HG03520 (cell line): ENCODE results near the gene BICRAL.
"Not testable (repeated sequence)": the region's sequence is repeated elsewhere in the genome, so short reads cannot be mapped to it uniquely, and the experiment has no call there.

Experiments
- ATAC-seq: cut with Tn5 transposase; IDR thresholded peaks from one replicate; pipeline ENCODE4 v1.9.1; 2021; ENCODE audit warnings: mild to moderate bottlenecking, moderate library complexity; ENCODE audit not compliant: unreplicated experiment

The BICRAL gene

DNA sequence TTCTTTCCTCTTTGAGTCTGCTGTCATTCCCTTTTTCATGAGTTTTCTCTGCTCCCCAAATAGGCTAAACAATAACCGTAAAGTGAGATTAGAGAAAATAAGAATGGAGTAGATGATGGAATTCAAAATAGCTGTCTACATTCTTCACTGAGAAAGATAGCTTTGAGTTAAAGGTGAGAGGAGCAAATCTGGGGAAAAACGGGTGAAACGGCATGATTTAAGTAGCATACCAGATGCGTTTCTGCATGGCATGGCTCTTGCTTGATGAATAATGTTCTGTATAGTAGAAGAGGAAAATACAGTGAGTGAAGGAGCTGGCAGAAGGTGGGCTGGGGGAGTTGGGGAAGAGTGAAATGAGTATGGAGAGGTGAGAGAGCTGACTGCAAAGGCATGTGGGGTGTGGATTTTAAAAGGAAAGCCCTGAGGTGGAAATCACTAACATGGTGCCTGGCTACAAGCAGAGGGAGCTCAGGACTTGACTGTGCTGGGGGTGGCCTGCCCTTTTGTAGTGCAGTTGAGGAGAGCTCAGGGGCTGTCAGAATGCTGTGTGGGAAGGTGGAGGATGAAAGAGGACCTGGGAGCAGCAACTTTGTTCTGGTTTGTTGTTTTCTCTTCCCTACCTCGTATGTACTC lies 8.8 kb downstream of the BICRAL start:
- no peak for ATAC-seq

DNA sequence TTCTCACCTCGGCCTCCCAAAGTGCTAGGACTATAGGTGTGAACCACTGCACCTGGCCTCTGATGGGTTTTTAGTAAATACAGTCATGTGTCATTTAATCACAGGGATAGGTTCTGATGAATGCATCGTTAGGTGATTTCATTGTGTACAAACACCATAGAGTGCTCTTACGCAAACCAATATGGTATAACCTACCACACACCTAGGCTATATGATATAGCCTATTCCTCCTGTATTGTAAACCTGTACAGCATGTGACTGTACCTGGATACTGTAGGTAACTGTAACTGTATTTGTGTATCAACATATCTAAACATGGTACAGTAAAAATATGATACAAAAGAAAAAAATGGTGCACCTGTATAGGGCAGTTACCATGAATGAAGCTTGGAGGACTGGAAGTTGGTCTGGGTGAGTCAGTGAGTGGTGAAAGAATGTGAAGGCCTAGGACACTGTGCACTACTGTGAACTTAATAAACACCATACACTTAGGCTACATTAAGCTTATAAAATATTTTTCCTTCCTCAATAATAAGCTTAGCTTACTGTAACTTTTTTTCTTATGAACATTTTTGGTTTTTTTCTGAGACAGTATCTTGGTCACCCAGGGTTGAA lies 10.0 kb downstream of the BICRAL start:
- no peak for ATAC-seq

DNA sequence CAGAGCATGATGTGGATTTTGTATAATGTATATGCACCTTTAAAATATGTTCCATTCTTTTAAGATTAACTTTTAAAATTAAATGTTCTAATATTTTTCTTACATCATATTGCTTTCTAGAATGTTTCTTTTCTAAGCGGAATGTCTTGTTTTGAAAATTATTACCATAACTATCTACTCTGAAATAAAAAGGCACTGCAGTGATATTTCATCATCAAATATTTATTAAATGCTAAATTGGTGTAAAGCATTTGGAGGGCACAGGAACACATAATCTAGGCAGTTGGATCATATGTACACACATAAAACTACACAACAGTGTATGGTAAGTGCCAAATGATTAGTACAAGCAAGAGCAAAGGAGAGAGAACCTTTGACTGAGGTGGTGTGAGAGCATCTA lies 13.8 kb downstream of the BICRAL start:
- ATAC-seq = no peak

DNA sequence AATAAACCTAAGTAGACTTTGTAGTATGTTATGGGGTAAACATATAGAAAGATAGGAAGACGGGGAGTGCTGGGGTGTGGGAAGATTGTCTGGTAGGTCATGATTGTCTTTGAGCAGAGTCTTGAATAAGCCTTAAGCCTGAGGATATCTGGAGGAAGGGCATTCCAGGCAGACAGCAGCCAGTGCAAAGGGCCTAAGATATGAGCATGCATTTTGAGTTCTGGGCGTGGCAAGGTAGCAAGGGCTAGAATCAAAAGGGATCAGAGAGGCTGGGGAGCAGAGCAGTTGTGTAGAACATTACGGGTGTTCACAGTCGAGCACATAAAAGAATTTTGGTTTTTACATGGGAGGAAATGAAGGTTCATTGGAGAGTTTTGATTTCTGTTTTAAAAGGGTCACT lies 14.3 kb downstream of the BICRAL start:
- no peak for ATAC-seq

DNA sequence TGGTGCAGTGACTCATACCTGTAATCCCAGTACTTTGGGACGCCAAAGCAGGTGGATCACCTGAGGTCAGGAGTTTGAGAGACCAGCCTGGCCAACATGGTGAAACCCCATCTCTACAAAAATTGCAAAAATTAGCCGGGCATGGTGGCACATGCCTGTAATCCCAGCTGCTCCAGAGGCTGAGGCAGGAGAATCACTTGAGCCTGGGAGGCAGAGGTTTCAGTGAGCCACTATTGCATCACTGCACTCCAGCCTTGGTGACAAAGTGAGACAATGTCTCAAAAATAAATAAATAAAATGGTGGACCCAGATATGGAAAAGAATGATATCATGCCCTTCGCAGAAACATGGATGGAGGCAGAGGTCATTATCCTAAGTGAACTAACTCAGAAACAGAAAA lies 15.8 kb downstream of the BICRAL start:
- ATAC-seq = not testable (repeated sequence)

DNA sequence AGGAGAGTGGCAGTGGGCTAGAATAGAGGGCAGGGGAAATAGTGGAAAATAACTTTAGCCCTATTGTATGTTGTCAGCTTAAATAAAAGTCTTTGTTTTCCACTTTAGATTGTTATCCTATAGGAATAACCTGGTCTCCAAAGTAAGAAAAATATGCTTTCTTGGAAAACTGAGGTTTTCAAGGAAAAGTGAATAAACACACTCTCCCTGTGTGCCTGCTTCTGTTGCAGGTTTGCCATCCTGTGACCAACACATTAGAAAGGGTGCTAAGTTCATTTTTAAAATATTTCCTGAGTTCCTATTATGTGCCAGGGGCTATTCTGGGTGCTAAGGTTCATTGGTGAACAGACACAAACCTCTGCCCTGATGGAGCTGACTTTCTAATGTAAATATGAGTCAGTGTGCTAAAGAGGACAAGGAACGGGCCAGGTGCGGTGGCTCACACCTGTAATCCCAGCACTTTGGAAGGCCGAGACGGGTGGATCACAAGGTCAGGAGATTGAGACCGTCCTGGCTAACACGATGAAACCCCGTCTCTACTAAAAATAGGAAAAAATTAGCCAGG lies 23.5 kb downstream of the BICRAL start:
- ATAC-seq = no peak

DNA sequence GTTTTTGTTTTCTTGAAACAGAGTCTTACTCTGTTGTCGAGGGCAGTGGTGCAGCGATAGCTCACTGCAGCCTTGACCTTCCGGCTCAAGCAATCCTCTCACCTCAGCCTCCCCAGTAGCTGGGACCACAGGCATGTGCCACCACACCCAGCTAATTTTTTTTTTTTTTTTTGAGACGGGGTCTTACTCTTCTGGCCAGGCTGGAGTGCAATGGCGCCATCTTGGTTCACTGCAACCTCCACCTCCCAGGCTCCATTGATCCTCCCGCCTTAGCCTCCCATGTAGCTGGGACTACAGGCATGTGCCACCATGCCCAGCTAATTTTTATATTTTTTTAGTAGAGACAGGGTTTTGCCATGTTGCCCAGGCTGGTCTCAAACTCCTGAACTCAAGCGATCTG lies 24.5 kb downstream of the BICRAL start:
- ATAC-seq = not testable (repeated sequence)

DNA sequence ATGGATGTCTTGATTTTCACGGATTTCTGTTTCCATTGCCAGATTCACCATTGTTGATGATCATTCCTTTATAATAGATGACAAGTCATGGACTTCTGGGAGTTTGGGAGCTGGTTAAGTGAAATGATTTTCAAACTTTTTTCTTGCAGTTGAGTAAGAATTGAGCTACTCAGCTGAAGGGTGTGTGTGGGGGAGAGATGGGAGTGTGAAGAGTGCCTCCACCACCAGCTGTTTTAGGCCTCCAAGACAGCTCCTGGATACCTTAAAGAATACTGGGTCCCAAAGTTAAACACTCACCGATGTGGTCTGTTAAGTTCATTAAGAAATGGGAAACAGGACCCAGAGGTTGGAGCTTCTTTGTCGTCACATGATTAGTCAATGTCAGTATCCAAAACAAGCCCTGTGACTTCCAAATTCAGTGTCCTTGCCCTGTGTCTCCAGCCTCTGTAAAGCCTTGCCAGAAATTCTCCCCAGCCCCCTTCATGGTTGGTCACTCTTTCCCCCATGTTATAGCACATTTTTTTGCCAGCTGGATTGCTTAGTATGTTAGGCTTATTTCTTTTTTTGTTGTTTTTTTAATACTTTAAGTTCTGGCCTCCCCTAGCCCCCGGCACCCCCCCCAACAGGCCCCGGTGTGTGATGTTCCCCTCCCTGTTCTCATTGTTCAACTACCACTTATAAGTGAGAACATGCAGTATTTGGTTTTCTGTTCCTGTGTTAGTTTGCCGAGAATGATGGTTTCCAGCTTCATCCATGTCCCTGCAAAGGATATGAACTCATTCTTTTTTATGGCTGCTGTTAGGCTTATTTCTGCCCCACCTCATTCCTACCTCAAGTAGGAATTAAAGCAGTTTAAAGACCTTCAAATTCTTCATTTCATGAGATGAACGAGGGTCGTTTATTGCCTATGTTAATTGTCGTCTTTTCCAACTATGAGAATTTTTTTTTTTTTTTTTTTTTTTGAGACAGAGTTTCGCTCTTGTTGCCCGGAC lies 26.9 kb downstream of the BICRAL start:
- ATAC-seq = no peak

DNA sequence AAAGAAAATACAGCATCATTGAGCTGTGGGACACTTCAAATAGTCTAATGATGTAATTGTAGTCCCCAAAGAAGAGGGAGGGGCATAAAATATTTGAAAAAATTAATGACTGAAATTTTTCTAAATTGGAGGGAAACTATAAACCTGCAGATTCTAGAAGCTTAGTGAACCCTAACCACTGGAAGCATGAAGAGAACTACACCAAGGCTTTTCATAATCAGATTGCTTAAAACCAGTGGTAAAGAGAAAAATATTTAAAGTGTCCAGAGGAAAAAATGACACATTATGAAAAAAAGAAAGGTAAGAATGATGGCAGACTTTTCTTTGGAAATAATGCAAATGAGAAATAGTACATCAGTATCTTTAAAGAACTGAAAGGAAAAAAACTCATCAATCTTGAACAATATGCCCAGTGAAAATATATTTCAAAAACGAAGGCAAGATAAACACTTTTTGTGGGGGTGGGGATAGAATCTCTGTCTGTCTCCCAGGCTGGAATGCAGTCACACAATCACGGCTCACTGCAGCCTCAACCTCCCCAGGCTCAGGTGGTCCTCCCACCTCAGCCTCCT lies 31.3 kb downstream of the BICRAL start:
- ATAC-seq = no peak

DNA sequence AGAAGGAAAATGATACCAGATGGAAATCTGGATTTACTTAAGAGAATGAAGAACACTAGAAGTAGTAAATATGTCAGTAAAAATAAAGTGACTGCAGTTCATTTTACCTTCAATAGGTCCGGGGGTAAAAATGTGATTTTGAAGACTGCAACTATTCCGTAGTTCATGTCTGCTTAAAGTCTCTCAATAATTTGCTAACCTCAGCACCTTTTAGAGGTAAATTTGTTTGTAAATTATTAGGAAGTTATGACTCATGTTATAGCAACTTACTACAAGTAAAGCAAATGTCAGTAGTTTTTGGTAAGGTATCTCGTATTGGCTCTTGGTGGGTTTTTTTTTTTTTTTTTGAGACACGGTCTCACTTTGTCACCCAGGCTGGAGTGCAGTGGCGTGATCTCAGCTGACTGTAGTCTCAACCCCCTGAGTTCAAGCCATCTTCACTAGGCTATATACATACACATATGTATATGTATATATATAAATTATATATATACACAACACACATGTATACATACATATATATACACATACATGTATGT lies 32.1 kb downstream of the BICRAL start:
- no peak for ATAC-seq

DNA sequence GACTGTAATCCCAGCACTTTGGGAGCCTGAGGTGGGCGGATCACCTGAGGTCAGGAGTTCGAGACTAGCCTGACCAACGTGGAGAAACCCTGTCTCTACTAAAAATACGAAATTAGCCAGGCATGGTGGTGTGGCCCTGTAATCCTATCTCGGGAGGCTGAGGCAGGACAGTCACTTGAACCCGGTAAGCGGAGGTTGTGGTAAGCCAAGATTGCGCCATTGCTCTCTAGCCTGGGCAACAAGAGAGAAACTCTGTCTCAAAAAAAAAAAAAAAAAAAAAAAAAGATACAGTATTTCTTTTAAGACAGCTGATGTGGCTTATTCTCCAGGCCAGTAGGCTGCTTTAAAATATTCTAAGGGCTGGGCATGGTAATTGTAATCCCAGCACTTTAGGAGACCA lies 33.9 kb downstream of the BICRAL start:
- ATAC-seq = not testable (repeated sequence)

DNA sequence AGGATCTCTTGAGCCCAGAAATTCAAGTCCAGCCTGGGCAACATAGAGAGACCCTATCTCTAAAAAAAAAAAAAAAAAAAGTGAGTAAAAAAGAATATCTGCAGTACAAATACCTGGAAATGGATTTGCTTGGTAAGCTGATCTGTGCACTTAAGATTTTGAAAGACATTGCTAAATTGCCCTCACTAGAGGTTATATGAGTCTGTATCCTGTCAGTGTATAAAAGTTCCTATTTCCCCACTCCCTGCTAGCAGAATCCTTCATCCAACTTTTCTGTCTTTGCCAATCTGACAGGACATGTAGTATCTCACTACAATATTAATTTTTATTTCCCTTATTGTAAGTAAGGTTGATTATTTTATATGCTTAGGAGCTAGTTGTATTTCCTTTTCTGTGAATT lies 36.1 kb downstream of the BICRAL start:
- no peak for ATAC-seq

DNA sequence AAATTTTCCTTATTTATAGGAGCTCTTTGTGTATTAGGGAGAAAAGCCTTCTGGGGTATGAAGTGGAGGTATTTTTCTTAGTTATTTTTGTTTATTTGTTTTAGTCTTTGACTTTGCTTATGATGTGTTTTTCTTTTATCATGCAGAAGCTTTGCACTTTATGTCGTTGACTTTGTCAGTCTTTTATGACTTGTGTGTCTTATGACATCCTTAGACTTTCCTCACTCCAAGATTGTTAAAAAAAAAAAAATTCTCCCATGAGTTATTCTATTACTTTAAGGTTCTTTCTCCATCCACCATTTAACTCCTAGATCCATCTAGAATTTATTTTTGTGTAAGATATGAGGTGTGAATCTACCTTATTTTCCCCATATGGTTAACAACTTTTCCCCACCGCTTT lies 36.6 kb downstream of the BICRAL start:
- no peak for ATAC-seq

DNA sequence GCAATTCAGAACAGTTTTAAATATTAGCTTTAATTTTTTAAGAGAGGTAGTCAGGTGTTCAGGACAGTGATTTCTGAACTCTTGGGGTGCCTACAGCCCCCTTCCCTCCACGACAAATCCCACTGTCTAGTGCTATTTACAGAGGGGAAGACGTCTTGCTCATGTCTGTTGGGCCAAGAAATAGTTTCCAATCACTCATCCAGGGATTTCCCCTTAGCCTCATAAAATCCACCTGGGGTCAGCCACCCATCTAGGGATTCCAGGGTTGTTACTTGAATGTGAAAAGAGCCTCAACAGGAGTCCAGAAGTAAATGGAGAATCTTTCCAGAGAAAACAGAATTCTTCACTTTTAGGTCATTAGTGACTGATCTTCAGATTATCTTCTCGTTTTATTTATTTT lies 37.0 kb downstream of the BICRAL start:
- no peak for ATAC-seq

DNA sequence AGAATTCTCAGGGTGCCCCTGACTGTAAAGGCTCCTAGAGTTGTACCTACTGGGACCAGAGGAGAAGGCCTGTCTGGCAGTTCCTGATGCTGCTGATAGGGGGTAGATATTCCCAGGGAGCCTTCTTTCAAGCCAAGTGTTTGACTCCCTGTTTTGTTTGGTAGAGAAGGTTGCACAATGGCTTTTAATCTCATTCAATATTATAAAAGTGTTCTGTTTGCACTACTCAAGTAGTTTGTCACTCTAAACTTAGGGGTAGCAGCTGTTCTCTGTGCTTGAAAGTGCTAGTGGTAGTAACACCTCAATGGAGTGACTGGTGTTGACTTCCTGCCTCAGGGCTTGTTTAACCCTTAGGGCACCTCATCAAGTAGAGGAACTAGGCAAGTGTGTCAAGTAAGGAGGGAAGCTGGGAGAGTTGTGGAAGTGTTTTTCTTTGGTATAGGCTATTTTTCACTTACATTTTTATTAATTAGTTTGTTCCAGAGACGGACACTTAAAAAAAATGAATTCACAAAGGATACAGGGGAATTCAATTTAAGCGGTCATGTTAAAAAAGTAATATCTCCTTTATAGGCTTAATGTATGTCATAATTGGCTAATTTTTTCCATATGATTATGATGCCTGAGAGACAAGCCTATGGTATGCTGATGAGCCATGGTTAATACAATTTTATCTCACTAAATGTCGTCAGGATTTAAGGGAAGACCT lies 38.1 kb downstream of the BICRAL start:
- ATAC-seq = no peak

DNA sequence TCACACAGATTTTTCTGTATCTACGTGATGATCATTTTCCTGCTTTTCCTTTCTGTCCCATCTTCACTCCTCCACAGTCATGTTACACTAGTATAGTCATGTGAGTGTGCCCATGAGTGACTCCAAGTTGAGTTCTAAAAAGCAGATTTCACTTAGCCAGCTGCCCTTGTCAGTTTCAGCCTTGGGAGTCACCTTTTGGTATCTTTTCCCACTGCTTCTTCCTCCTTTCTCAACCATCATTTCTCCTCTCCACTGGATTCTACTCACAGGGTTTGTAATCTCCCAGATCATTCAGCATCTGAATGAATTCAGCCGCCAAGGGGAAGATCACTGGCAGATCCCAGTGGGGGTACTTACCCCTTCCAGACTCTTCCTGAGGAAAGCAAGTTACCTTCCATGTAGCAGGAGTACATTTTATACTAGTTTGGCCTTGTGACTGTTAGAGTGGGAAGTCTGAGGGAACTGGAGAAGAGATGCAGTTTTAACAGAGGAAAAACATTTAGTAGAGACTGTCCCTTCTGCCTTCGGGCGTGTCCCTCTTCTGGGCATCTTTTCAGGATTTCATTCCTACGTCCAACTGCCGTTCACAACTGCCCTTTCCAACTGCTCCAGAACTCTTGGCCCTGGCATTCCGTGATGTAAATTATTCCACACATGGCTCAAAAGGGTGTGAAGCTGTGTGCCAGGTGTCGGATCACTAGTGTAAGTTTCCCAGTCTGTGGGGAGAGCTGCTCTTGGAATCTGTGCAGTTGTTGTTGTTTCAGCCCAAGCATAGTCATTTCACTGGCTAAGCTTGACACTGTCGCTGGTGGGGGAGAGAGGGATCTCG lies 38.9 kb downstream of the BICRAL start:
- no peak for ATAC-seq

DNA sequence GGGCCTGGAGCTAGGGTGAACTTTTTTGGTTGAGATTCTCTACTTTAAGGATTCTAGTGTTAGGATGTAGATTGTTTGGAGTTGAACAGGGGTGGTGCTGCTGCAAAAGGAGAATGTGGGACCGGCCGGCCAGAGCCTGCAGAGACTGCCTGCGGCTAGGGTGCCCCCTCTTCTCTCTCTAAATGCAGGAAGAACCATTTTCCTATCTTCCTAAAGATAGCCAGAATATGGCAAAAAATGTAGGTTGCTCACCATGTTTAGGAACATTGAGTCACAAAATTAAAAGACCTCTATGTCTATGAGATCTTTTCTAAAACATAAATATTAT lies 39.5 kb downstream of the BICRAL start:
- ATAC-seq = no peak

DNA sequence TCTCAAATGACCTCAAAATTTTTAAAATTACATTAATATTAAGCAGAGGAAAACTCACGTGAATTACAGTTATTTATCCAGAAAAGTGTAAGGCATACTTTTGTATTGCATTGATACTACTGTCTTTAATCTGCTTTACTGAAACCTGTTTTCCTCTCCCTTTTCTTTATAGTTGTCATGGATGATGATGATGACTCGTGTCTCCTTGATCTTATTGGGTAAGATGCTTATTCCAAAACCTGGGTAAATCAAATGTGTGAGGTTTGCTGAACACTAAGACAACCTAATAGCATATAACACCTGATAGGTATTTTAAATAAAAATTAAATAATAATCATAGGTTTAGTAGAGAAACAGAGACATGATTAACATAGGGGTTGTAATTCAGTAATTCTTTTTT lies 40.0 kb downstream of the BICRAL start:
- ATAC-seq = no peak

DNA sequence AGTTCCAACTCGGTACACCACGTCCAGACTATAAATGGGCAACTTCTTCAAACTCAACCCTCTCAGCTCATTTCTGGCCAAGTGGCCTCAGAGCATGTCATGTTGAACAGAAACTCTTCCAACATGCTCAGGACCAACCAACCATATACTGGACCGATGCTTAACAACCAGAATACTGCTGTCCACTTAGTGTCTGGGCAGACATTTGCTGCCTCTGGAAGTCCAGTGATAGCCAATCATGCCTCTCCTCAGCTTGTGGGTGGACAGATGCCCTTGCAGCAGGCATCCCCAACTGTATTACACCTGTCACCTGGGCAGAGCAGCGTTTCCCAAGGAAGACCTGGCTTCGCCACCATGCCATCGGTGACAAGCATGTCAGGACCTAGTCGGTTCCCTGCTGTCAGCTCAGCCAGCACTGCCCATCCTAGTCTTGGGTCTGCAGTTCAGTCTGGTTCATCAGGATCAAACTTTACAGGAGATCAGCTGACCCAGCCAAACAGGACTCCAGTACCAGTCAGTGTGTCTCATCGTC lies 47.8 kb downstream of the BICRAL start:
- ATAC-seq = no peak
